ENCODE data around the gene COX5A. TPM values are rescaled to one million over a fixed set of nuclear protein-coding genes. Genes with fewer than 3 reads are reported as not detected.
A peak's percentile ranks its signal among the peaks of the same experiment; 100 is the strongest.

The COX5A gene
- total and polyA plus RNA-seq, 2 of the 4 experiments (the other 2 are of a cell fraction) = 39.8 to 141 TPM

- TF ChIP-seq RAD21 (IDR thresholded peaks at IDR 0.05; ENCODE audit: low read length) (no peak), MXI1 (IDR thresholded peaks at IDR 0.05; ENCODE audit: borderline replicate concordance, low read depth, low read length) (no peak), CHD1 (IDR thresholded peaks at IDR 0.05; ENCODE audit: low read depth, low read length) (no peak), CTCF (conservative IDR thresholded peaks at IDR 0.05; ENCODE audit: low read depth, low read length) (no peak), RCOR1 (IDR thresholded peaks at IDR 0.05; ENCODE audit: insufficient replicate concordance, low read length) (no peak), MAZ (IDR thresholded peaks at IDR 0.05; ENCODE audit: borderline replicate concordance, low read depth, low read length) (no peak), CEBPB (IDR thresholded peaks at IDR 0.05; ENCODE audit: low read depth, low read length) (no peak), MAFK (IDR thresholded peaks at IDR 0.05; ENCODE audit: low read depth, low read length) (no peak), RFX5 (IDR thresholded peaks at IDR 0.05; ENCODE audit: low read depth, low read length) (no peak), SMC3 (IDR thresholded peaks at IDR 0.05; ENCODE audit: low read depth, low read length) (no peak), ELK1 (IDR thresholded peaks at IDR 0.05; ENCODE audit: borderline replicate concordance, low read depth, low read length) (no peak), NFE2L2 (IDR thresholded peaks at IDR 0.05; ENCODE audit: low read depth, low read length) (no peak), BHLHE40 (IDR thresholded peaks at IDR 0.05; ENCODE audit: low read depth, low read length) (no peak), POLR2A (IDR thresholded peaks at IDR 0.05; ENCODE audit: low read depth, low read length) (no peak), FOS (IDR thresholded peaks at IDR 0.05; ENCODE audit: low read depth, low read length) (no peak)
- TF ChIP-seq, protein P1, sequence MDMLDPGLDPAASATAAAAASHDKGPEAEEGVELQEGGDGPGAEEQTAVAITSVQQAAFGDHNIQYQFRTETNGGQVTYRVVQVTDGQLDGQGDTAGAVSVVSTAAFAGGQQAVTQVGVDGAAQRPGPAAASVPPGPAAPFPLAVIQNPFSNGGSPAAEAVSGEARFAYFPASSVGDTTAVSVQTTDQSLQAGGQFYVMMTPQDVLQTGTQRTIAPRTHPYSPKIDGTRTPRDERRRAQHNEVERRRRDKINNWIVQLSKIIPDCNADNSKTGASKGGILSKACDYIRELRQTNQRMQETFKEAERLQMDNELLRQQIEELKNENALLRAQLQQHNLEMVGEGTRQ (IDR thresholded peaks at IDR 0.05; ENCODE audit: low read depth, low read length) = no peak
- no peak for ATAC-seq (ENCODE audit: low read depth)
- Histone ChIP-seq H4K20me1 (ENCODE audit: insufficient read depth, low read length) (no peaks in the 10 kb centered on the region), H3K9me3 (ENCODE audit: control insufficient read depth, insufficient read depth, low read length) (no peaks in the 10 kb centered on the region), H3K4me1 (ENCODE audit: control insufficient read depth, insufficient read depth, low read length) (peaks cover 9% of the 10 kb centered on the region), H4K91ac (ENCODE audit: insufficient read depth, low read depth, low read length) (peak overlapping the region; percentile 92; the same call in 1 of the 2 replicates), H3K27ac (ENCODE audit: insufficient read depth, low read length) (peak overlapping the region; percentile 84; the same call in 1 of the 2 replicates), H2BK15ac (ENCODE audit: low read depth, low read length) (no peak overlapping the region), H2BK5ac (ENCODE audit: low read depth, low read length, poor library complexity, severe bottlenecking) (peak overlapping the region; percentile 9), H3K14ac (replicated peaks; ENCODE audit: low read depth, low read length) (peak overlapping the region; percentile 92), H3K18ac (ENCODE audit: low read depth, low read length) (no peak overlapping the region), H3K56ac (ENCODE audit: extremely low read depth, insufficient read depth, low read length) (peak overlapping the region; percentile 85; the same call in 1 of the 2 replicates), H2BK120ac (ENCODE audit: low read depth, low read length) (no peak overlapping the region), H2AK5ac (ENCODE audit: low read depth, low read length) (peak overlapping the region; percentile 98), H3K79me1 (ENCODE audit: low read depth in 1 of 2, low read length in 2 of 2) (peaks cover 16 to 32% of the 10 kb centered on the region in 2 experiments; a peak in 3 of 4 replicates), H4K8ac (ENCODE audit: low read depth in 2 of 2, low read length in 2 of 2) (peak overlapping the region; percentile 86 to 96; a peak in 3 of 4 replicates), H3K23ac (ENCODE audit: low read depth, low read length) (peak overlapping the region; percentile 92), H3K27me3 (ENCODE audit: control insufficient read depth, insufficient read depth, low read length) (no peaks in the 10 kb centered on the region), H3K36me3 (ENCODE audit: control insufficient read depth, insufficient read depth, low read length) (peaks cover 22% of the 10 kb centered on the region), H3K9me1 (ENCODE audit: insufficient read depth, low read length) (peaks cover 16% of the 10 kb centered on the region), H2AFZ (replicated peaks; ENCODE audit: low read length, poor library complexity) (peak overlapping the region; percentile 99), H3K4ac (ENCODE audit: low read depth, low read length) (peak overlapping the region; percentile 88), H3K4me2 (ENCODE audit: low read depth, low read length) (peak overlapping the region; percentile 98), H3K4me3 (ENCODE audit: insufficient read depth, low read depth, low read length) (peak overlapping the region; percentile 73), H2BK20ac (ENCODE audit: low read depth, low read length) (no peak overlapping the region), H4K5ac (ENCODE audit: low read depth, low read length) (peak overlapping the region; percentile 83), H3K9ac (ENCODE audit: low read depth, low read length) (peak overlapping the region; percentile 95), H2AK9ac (replicated peaks; ENCODE audit: low read depth, low read length, poor library complexity) (peak overlapping the region; percentile 98)
- intact Hi-C loops (cut with micrococcal nuclease) = loop anchor here (1.0 to 5.0 kb wide), 2 partner anchors 13 to 48 kb away; partner anchors contain the start of gene ULK3
- no peak for DNase-seq
- ChIA-PET CTCF (no interaction called here), POLR2A (ENCODE audit: unreplicated experiment) (no interaction called here)
- no TSS peak for BruUV-seq (replicated peaks)
- in situ Hi-C loops (cut with MboI; ENCODE audit: low sequenced_read_pairs) = no loop called here
- WGBS, 2 experiments (ENCODE audit: extremely low coverage in 2 of 2, insufficient read length in 1 of 2) = no CpG with 5 or more reads among the region's 1 CpG
- dilution Hi-C loops (cut with HindIII; ENCODE audit: low sequenced_read_pairs, unreplicated experiment) = no loop called here
Observed at GRCh38 chr15:74890665-74890960, 47.3 kb downstream of the COX5A start.
